Measurements from ENCODE around the gene SKAP2. TPM values are rescaled to one million over a fixed set of nuclear protein-coding genes. Genes with fewer than 3 reads are reported as not detected.

Gene SKAP2
- polyA plus RNA-seq, 2 of the 4 experiments (the other 2 are of a cell fraction) = 18.7 to 23.0 TPM

DNA sequence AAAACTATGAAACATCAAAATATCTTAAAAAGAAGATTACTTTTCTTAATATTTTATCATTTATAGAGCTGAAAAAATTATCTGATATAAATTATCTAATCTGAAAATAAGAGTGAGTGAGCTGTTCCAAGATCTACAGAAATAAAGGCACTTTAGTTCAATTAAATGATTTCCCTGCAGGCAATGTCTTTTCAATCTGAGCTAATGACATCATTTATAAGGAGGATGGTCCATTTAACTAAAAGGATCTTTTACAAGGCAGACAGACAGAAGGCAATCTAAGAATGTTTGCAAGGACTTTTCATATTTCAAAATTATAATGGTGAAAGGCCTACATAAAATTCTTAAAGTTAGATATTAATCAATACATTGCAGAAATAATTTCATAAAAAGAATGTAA is 71.8 kb downstream of the SKAP2 start:
- H3K4me2 ChIP-seq = no peak overlapping the region
- H3K9me3 ChIP-seq = no peaks in the 10 kb centered on the region
- POLR2A ChIA-PET = no interaction called here
- FAIRE-seq = peak; percentile 18
- no peak for DNase-seq (ENCODE audit: low read depth in 1 of 2, low spot score in 1 of 2)
- CTCF ChIA-PET = no interaction called here
- ATAC-seq = no peak
- H3K27ac ChIP-seq = no peak overlapping the region
- no peak overlapping the region for H3K4me3 ChIP-seq
- TF ChIP-seq EHMT2 (IDR thresholded peaks at IDR 0.05; ENCODE audit: low read depth) = no peak
- no peak for TF ChIP-seq EP300 (IDR thresholded peaks at IDR 0.05)
- no peak for TF ChIP-seq CBX8 (IDR thresholded peaks at IDR 0.05)
- no peak for TF ChIP-seq HOXB13 (CRISPR knock-in tag; IDR thresholded peaks at IDR 0.05; ENCODE audit: low read depth)
- TF ChIP-seq FOXS1 (CRISPR knock-in tag; IDR thresholded peaks at IDR 0.05) = no peak
- TF ChIP-seq, protein P1, sequence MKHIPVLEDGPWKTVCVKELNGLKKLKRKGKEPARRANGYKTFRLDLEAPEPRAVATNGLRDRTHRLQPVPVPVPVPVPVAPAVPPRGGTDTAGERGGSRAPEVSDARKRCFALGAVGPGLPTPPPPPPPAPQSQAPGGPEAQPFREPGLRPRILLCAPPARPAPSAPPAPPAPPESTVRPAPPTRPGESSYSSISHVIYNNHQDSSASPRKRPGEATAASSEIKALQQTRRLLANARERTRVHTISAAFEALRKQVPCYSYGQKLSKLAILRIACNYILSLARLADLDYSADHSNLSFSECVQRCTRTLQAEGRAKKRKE (CRISPR knock-in tag; IDR thresholded peaks at IDR 0.05; ENCODE audit: low read depth) = no peak
- no peak for TF ChIP-seq MYC (IDR thresholded peaks at IDR 0.05; ENCODE audit: borderline replicate concordance, low read length)
- H3K4me1 ChIP-seq = no peaks in the 10 kb centered on the region

DNA sequence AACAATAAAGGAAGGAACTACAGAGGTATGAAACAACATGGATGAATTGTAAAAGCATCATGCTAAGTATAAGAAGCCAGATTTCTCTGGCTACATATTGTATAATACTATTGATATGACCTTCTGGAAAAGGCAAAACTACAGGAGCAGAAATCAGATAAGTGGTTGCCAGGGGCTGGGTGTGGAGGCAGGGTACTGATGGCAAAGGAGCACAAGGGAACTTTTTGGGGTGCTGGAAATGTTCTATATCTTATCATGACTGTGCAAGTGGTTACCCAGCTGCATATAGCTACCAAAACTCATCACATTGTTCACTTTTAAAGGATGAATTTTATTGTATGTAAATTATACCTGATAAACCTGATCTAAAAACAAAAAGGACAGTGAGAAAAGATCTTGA is 72.4 kb downstream of the SKAP2 start:
- Histone ChIP-seq H3K4me3 (no peak overlapping the region), H3K4me1 (no peaks in the 10 kb centered on the region), H3K9me3 (no peaks in the 10 kb centered on the region), H3K4me2 (no peak overlapping the region), H3K27ac (no peak overlapping the region)
- ATAC-seq = no peak
- POLR2A ChIA-PET = no interaction called here
- no peak for FAIRE-seq
- no peak for DNase-seq (ENCODE audit: low read depth in 1 of 2, low spot score in 1 of 2)
- CTCF ChIA-PET = no interaction called here
- TF ChIP-seq CHD4 (IDR thresholded peaks at IDR 0.05; ENCODE audit: borderline replicate concordance) (no peak), ZFP36 (IDR thresholded peaks at IDR 0.05; ENCODE audit: borderline replicate concordance, partially characterized antibody) (no peak), JUN (IDR thresholded peaks at IDR 0.05) (no peak), HOXB13 (CRISPR knock-in tag; IDR thresholded peaks at IDR 0.05; ENCODE audit: low read depth) (no peak), EHF (CRISPR knock-in tag; IDR thresholded peaks at IDR 0.05) (no peak), SREBF2 (IDR thresholded peaks at IDR 0.05) (no peak), NFE2L2 (conservative IDR thresholded peaks at IDR 0.05; ENCODE audit: low read length) (no peak), EP300 (IDR thresholded peaks at IDR 0.05) (no peak), FOSL2 (IDR thresholded peaks at IDR 0.05) (no peak), FOSL2 (CRISPR knock-in tag; IDR thresholded peaks at IDR 0.05) (no peak), BHLHE40 (IDR thresholded peaks at IDR 0.05; ENCODE audit: low read depth, low read length) (no peak), CEBPB (IDR thresholded peaks at IDR 0.05) (no peak), KDM1A (IDR thresholded peaks at IDR 0.05; ENCODE audit: low read depth) (no peak), RNF2 (IDR thresholded peaks at IDR 0.05; ENCODE audit: borderline replicate concordance, low read depth) (no peak)
- TF ChIP-seq, protein P2, sequence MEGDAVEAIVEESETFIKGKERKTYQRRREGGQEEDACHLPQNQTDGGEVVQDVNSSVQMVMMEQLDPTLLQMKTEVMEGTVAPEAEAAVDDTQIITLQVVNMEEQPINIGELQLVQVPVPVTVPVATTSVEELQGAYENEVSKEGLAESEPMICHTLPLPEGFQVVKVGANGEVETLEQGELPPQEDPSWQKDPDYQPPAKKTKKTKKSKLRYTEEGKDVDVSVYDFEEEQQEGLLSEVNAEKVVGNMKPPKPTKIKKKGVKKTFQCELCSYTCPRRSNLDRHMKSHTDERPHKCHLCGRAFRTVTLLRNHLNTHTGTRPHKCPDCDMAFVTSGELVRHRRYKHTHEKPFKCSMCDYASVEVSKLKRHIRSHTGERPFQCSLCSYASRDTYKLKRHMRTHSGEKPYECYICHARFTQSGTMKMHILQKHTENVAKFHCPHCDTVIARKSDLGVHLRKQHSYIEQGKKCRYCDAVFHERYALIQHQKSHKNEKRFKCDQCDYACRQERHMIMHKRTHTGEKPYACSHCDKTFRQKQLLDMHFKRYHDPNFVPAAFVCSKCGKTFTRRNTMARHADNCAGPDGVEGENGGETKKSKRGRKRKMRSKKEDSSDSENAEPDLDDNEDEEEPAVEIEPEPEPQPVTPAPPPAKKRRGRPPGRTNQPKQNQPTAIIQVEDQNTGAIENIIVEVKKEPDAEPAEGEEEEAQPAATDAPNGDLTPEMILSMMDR (IDR thresholded peaks at IDR 0.05) = no peak
- TF ChIP-seq, protein P3, sequence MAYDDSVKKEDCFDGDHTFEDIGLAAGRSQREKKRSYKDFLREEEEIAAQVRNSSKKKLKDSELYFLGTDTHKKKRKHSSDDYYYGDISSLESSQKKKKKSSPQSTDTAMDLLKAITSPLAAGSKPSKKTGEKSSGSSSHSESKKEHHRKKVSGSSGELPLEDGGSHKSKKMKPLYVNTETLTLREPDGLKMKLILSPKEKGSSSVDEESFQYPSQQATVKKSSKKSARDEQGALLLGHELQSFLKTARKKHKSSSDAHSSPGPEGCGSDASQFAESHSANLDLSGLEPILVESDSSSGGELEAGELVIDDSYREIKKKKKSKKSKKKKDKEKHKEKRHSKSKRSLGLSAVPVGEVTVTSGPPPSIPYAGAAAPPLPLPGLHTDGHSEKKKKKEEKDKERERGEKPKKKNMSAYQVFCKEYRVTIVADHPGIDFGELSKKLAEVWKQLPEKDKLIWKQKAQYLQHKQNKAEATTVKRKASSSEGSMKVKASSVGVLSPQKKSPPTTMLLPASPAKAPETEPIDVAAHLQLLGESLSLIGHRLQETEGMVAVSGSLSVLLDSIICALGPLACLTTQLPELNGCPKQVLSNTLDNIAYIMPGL (CRISPR knock-in tag; IDR thresholded peaks at IDR 0.05; ENCODE audit: borderline replicate concordance) = no peak
- TF ChIP-seq, protein P4, sequence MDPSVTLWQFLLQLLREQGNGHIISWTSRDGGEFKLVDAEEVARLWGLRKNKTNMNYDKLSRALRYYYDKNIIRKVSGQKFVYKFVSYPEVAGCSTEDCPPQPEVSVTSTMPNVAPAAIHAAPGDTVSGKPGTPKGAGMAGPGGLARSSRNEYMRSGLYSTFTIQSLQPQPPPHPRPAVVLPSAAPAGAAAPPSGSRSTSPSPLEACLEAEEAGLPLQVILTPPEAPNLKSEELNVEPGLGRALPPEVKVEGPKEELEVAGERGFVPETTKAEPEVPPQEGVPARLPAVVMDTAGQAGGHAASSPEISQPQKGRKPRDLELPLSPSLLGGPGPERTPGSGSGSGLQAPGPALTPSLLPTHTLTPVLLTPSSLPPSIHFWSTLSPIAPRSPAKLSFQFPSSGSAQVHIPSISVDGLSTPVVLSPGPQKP (IDR thresholded peaks at IDR 0.05; ENCODE audit: low read depth, low read length) = no peak
- TF ChIP-seq, protein P5, sequence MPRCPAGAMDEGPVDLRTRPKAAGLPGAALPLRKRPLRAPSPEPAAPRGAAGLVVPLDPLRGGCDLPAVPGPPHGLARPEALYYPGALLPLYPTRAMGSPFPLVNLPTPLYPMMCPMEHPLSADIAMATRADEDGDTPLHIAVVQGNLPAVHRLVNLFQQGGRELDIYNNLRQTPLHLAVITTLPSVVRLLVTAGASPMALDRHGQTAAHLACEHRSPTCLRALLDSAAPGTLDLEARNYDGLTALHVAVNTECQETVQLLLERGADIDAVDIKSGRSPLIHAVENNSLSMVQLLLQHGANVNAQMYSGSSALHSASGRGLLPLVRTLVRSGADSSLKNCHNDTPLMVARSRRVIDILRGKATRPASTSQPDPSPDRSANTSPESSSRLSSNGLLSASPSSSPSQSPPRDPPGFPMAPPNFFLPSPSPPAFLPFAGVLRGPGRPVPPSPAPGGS (IDR thresholded peaks at IDR 0.05) = no peak
- TF ChIP-seq, protein P6, sequence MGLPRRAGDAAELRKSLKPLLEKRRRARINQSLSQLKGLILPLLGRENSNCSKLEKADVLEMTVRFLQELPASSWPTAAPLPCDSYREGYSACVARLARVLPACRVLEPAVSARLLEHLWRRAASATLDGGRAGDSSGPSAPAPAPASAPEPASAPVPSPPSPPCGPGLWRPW (IDR thresholded peaks at IDR 0.05) = no peak

Measured in A549 (cell line).